ENCODE measurements around the gene CDADC1.

DNA sequence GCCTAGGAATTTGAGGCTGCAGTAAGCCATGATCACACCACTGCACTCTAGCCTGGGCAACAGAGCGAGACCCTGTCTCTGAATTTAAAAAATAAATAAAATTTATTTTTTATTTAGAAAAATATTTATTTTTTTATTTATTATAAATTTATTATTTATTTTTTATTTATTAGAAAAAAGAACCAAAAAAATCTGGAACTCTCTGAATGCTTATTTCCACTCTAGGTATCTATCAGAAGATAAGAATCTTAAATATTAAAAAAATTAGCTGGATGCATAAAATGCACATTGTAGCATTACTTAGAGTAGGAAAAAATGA is 82.8 kb downstream of the CDADC1 start:
- TF ChIP-seq POLR2AphosphoS5 (IDR thresholded peaks at IDR 0.05; ENCODE audit: insufficient read depth, low read depth, low read length) = no peak
- TF ChIP-seq CTCF (IDR thresholded peaks at IDR 0.05; ENCODE audit: extremely low read depth in 1 of 2, insufficient read depth in 1 of 2, low read depth in 1 of 2, low read length in 2 of 2) = no peak
